ENCODE measurements around the gene STK4.

Gene STK4

GRCh38 chr20:45061244-45061643 lies 94.9 kb downstream of the STK4 start:
- TF ChIP-seq TAF1 (IDR thresholded peaks at IDR 0.05; ENCODE audit: borderline replicate concordance, insufficient read depth, low read length) (no peak), SIN3A (IDR thresholded peaks at IDR 0.05; ENCODE audit: borderline replicate concordance, insufficient read depth, low read length) (no peak), FOXP2 (optimal IDR thresholded peaks at IDR 0.05; ENCODE audit: borderline replicate concordance, extremely low read depth, extremely low read length, insufficient read depth) (no peak), REST (IDR thresholded peaks at IDR 0.05; ENCODE audit: insufficient read depth in 1 of 2, low read depth in 2 of 2, low read length in 2 of 2) (no peak), POLR2AphosphoS5 (IDR thresholded peaks at IDR 0.05; ENCODE audit: low read depth, low read length) (no peak)

- TF ChIP-seq FOXP2 (optimal IDR thresholded peaks at IDR 0.05; ENCODE audit: borderline replicate concordance, extremely low read depth, extremely low read length, insufficient read depth): no peak
- no peak for TF ChIP-seq TAF1 (IDR thresholded peaks at IDR 0.05; ENCODE audit: borderline replicate concordance, insufficient read depth, low read length)
- TF ChIP-seq POLR2AphosphoS5 (IDR thresholded peaks at IDR 0.05; ENCODE audit: low read depth, low read length): no peak
- no peak for TF ChIP-seq SIN3A (IDR thresholded peaks at IDR 0.05; ENCODE audit: borderline replicate concordance, insufficient read depth, low read length)
- no peak for TF ChIP-seq REST (IDR thresholded peaks at IDR 0.05; ENCODE audit: insufficient read depth in 1 of 2, low read depth in 2 of 2, low read length in 2 of 2)
Measured at GRCh38 chr20:45064812-45065211, 98.5 kb downstream of the STK4 start.

- no peak for TF ChIP-seq POLR2AphosphoS5 (IDR thresholded peaks at IDR 0.05; ENCODE audit: low read depth, low read length)
- TF ChIP-seq SIN3A (IDR thresholded peaks at IDR 0.05; ENCODE audit: borderline replicate concordance, insufficient read depth, low read length): no peak
- TF ChIP-seq REST (IDR thresholded peaks at IDR 0.05; ENCODE audit: insufficient read depth in 1 of 2, low read depth in 2 of 2, low read length in 2 of 2): no peak
- no peak for TF ChIP-seq TAF1 (IDR thresholded peaks at IDR 0.05; ENCODE audit: borderline replicate concordance, insufficient read depth, low read length)
- no peak for TF ChIP-seq FOXP2 (optimal IDR thresholded peaks at IDR 0.05; ENCODE audit: borderline replicate concordance, extremely low read depth, extremely low read length, insufficient read depth)
Measured at GRCh38 chr20:45066372-45066771, 100.1 kb downstream of the STK4 start.

GRCh38 chr20:45067087-45067486 lies 100.8 kb downstream of the STK4 start:
- TF ChIP-seq POLR2AphosphoS5 (IDR thresholded peaks at IDR 0.05; ENCODE audit: low read depth, low read length) (no peak), FOXP2 (optimal IDR thresholded peaks at IDR 0.05; ENCODE audit: borderline replicate concordance, extremely low read depth, extremely low read length, insufficient read depth) (no peak), TAF1 (IDR thresholded peaks at IDR 0.05; ENCODE audit: borderline replicate concordance, insufficient read depth, low read length) (no peak), SIN3A (IDR thresholded peaks at IDR 0.05; ENCODE audit: borderline replicate concordance, insufficient read depth, low read length) (no peak), REST (IDR thresholded peaks at IDR 0.05; ENCODE audit: insufficient read depth in 1 of 2, low read depth in 2 of 2, low read length in 2 of 2) (no peak)

GRCh38 chr20:45067558-45067957 lies 101.2 kb downstream of the STK4 start:
- TF ChIP-seq FOXP2 (optimal IDR thresholded peaks at IDR 0.05; ENCODE audit: borderline replicate concordance, extremely low read depth, extremely low read length, insufficient read depth) (no peak), SIN3A (IDR thresholded peaks at IDR 0.05; ENCODE audit: borderline replicate concordance, insufficient read depth, low read length) (no peak), POLR2AphosphoS5 (IDR thresholded peaks at IDR 0.05; ENCODE audit: low read depth, low read length) (no peak)
